ENCODE measurements around the gene PRR30. TPM values are rescaled to one million over a fixed set of nuclear protein-coding genes. Genes with fewer than 3 reads are reported as not detected.

The PRR30 gene
- total and polyA plus RNA-seq, 2 of the 4 experiments (the other 2 are of a cell fraction) = not detected

DNA sequence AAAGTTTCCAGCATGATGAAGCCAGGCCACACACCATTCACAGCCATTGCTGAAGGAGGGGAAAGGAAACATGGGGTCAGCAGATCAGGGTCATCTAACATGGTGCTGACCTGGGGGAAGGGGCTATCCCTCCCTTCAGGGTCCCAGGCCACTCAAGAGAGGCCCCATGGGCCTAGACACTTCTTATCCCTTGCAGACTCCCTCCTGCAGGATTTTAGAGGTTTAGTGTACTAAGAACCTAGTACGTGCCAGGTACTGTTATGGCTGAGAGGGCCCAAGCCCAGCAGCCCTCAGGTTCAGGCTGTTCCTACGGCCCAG, 43.8 kb downstream of the PRR30 start:
- no peak overlapping the region for H3K4me3 ChIP-seq (ENCODE audit: insufficient read depth, low read depth, low read length)
- H3K4me2 ChIP-seq (ENCODE audit: low read depth, low read length) = no peak overlapping the region
- DNase-seq = no peak
- no peak overlapping the region for H3K23ac ChIP-seq (ENCODE audit: low read depth, low read length)
- no peak overlapping the region for H2BK15ac ChIP-seq (ENCODE audit: low read depth, low read length)
- H4K5ac ChIP-seq (ENCODE audit: low read depth, low read length) = no peak overlapping the region
- H3K4ac ChIP-seq (ENCODE audit: low read depth, low read length) = no peak overlapping the region
- H3K9ac ChIP-seq (ENCODE audit: low read depth, low read length) = no peak overlapping the region
- no peaks in the 10 kb centered on the region for H3K36me3 ChIP-seq (ENCODE audit: control insufficient read depth, insufficient read depth, low read length)
- intact Hi-C loops (cut with micrococcal nuclease) (no loop called here), in situ Hi-C loops (cut with MboI; ENCODE audit: low sequenced_read_pairs) (loop anchor here (5.0 kb wide), 1 partner anchor 187 kb away; the partner anchor contains the start of gene TRIM54), dilution Hi-C loops (cut with HindIII; ENCODE audit: low sequenced_read_pairs, unreplicated experiment) (no loop called here)
- H3K18ac ChIP-seq (ENCODE audit: low read depth, low read length) = no peak overlapping the region
- no peak overlapping the region for H3K27ac ChIP-seq (ENCODE audit: insufficient read depth, low read length)
- H3K9me1 ChIP-seq (ENCODE audit: insufficient read depth, low read length) = peaks cover 7% of the 10 kb centered on the region; the same call in 1 of the 2 replicates
- peak overlapping the region; percentile 25 for H2AK9ac ChIP-seq (replicated peaks; ENCODE audit: low read depth, low read length, poor library complexity)
- no peak overlapping the region for H2BK20ac ChIP-seq (ENCODE audit: low read depth, low read length)
- H2AFZ ChIP-seq (replicated peaks; ENCODE audit: low read length, poor library complexity) = peak overlapping the region; percentile 98
- ChIA-PET POLR2A (ENCODE audit: unreplicated experiment) (interaction anchor here (0.6 kb wide), 1 partner anchor 198 kb away, joined by 13 read pairs; no protein-coding TSS in a partner anchor), CTCF (no interaction called here)
- H2BK5ac ChIP-seq (ENCODE audit: low read depth, low read length, poor library complexity, severe bottlenecking) = no peak overlapping the region
- H3K79me1 ChIP-seq (ENCODE audit: low read depth in 1 of 2, low read length in 2 of 2) = no peaks in the 10 kb centered on the region
- peaks cover 2% of the 10 kb centered on the region; the same call in 1 of the 2 replicates for H3K27me3 ChIP-seq (ENCODE audit: control insufficient read depth, insufficient read depth, low read length)
- 100% methylated on average over 1 of the region's 2 CpGs; no CpG with 5 or more reads in 1 of the 2 experiments for WGBS, 2 experiments (ENCODE audit: extremely low coverage in 2 of 2, insufficient read length in 1 of 2)
- H3K14ac ChIP-seq (replicated peaks; ENCODE audit: low read depth, low read length) = no peak overlapping the region
- H2AK5ac ChIP-seq (ENCODE audit: low read depth, low read length) = no peak overlapping the region
- no peaks in the 10 kb centered on the region; the same call in 1 of the 2 replicates for H4K20me1 ChIP-seq (ENCODE audit: insufficient read depth, low read length)
- TF ChIP-seq ELK1 (IDR thresholded peaks at IDR 0.05; ENCODE audit: borderline replicate concordance, low read depth, low read length) = no peak
- no peak for TF ChIP-seq SMC3 (IDR thresholded peaks at IDR 0.05; ENCODE audit: low read depth, low read length)
- TF ChIP-seq RCOR1 (IDR thresholded peaks at IDR 0.05; ENCODE audit: insufficient replicate concordance, low read length) = no peak
- no peak for TF ChIP-seq BHLHE40 (IDR thresholded peaks at IDR 0.05; ENCODE audit: low read depth, low read length)
- no peak for TF ChIP-seq POLR2A (IDR thresholded peaks at IDR 0.05; ENCODE audit: low read depth, low read length)
- BruUV-seq (replicated peaks) = no TSS peak
- no peak for ATAC-seq (ENCODE audit: low read depth)
- H2BK120ac ChIP-seq (ENCODE audit: low read depth, low read length) = no peak overlapping the region
- 0 out of 2 replicates have a peak, but pooled peaks cover 3% of the 10 kb centered on the region for H3K4me1 ChIP-seq (ENCODE audit: control insufficient read depth, insufficient read depth, low read length)
- peak overlapping the region in 1 of 2 experiments; percentile 94; a peak in 2 of 4 replicates for H4K8ac ChIP-seq (ENCODE audit: low read depth in 2 of 2, low read length in 2 of 2)
- no peak overlapping the region for H4K91ac ChIP-seq (ENCODE audit: insufficient read depth, low read depth, low read length)
- H3K56ac ChIP-seq (ENCODE audit: extremely low read depth, insufficient read depth, low read length) = no peak overlapping the region
- H3K9me3 ChIP-seq (ENCODE audit: control insufficient read depth, insufficient read depth, low read length) = no peaks in the 10 kb centered on the region

Measured in IMR-90 (cell line).